OCI-LY3 (cell line): Measurements from ENCODE around the gene PCNX1.

ENCODE experiments used
- EZH2phosphoT487 ChIP-seq: fragments of 200-600 bp; shearing (Covaris generic); IDR thresholded peaks from 2 replicates; pipeline ENCODE4 v1.6.1; 2018; ENCODE audit warnings: antibody characterized with exemption, mixed run types, low read depth
- TF ChIP-seq, protein P1 (sequence below): fragments of 200-600, 300-600 bp; sonication (generic); IDR thresholded peaks from 2 replicates; pipeline ENCODE4 v1.5.1; 2014; ENCODE audit warnings: antibody characterized with exemption, low read length, low read depth

DNA sequence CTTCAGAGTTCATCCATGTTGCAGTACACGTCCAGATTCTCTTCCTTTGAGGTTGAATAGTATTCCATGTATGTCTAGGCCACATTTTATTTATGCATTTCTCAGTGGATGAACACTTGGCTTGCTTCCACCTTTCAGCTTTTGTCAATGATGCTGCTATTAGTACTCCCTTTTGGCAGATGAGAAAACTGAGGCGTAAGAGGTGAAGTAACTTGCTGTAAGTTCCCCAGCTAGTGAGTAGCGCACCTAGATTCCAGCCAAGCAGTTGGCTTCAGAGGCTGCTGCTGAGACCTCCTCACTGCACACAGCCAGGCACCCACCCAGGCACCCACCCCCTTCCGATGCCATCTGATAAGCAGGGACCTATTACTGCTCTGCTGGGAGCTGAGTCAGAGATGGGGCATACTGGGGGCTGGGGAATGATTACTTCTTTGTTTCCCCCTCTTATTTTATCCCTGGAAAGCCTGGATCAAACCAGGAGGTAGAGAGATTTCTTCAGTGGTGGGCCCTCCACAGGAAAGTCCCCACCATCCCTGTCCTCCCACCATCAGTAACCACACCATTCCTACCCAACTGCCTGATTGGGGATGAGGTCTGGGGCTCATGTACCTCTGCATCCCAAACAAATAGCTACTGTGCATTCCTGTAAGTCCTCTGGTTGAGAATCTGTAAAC is 234.6 kb downstream of the PCNX1 start:
- TF ChIP-seq, protein P1, sequence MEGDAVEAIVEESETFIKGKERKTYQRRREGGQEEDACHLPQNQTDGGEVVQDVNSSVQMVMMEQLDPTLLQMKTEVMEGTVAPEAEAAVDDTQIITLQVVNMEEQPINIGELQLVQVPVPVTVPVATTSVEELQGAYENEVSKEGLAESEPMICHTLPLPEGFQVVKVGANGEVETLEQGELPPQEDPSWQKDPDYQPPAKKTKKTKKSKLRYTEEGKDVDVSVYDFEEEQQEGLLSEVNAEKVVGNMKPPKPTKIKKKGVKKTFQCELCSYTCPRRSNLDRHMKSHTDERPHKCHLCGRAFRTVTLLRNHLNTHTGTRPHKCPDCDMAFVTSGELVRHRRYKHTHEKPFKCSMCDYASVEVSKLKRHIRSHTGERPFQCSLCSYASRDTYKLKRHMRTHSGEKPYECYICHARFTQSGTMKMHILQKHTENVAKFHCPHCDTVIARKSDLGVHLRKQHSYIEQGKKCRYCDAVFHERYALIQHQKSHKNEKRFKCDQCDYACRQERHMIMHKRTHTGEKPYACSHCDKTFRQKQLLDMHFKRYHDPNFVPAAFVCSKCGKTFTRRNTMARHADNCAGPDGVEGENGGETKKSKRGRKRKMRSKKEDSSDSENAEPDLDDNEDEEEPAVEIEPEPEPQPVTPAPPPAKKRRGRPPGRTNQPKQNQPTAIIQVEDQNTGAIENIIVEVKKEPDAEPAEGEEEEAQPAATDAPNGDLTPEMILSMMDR: no peak
- TF ChIP-seq EZH2phosphoT487: no peak
